A673 (cell line): ENCODE results near the gene CACNA2D3. TPM values are rescaled to one million over a fixed set of nuclear protein-coding genes. Genes with fewer than 3 reads are reported as not detected.

Experiments
- BruUV-seq: library from RNA; stranded (reverse); fragments of 400-500 nt; replicated peaks from 2 replicates; lab custom pipeline; 2021; lab: Mats Ljungman, UMichigan
- CTCF ChIA-PET: fragments of 300-600 bp; sonication (Branson Sonifier 250); formaldehyde crosslinking; loops from one replicate; lab custom pipeline; 2022; ENCODE audit warnings: antibody characterized with exemption; lab: Charles Lee
- POLR2A ChIA-PET: fragments of 300-600 bp; sonication (Branson Sonifier 250); formaldehyde crosslinking; loops from one replicate; lab custom pipeline; 2022; ENCODE audit warnings: antibody characterized with exemption; ENCODE audit not compliant: low non-redundant PET; lab: Charles Lee
- DNase-seq: peaks from one replicate; pipeline ENCODE4 v3.0.0-alpha.2; 2015; ENCODE audit warnings: low spot score
- H3K27ac ChIP-seq: fragments of 200-600 bp; sonication (generic); 2 replicates; pipeline ENCODE4 v1.5.1; 2016; ENCODE audit warnings: mixed run types, low read depth, mild to moderate bottlenecking, mixed read lengths, antibody characterized with exemption, low read length; ENCODE audit not compliant: poor library complexity, severe bottlenecking
- H3K27me3 ChIP-seq: fragments of 200-600 bp; sonication (generic); replicated peaks from 2 replicates; pipeline ENCODE4 v1.6.1; 2017; ENCODE audit warnings: mixed run types, low read depth, mild to moderate bottlenecking, mixed read lengths, antibody characterized with exemption, low read length; ENCODE audit not compliant: insufficient read depth, poor library complexity
- H3K36me3 ChIP-seq: fragments of 200-600 bp; sonication (generic); 2 replicates; pipeline ENCODE4 v1.6.1; 2016; ENCODE audit warnings: mixed run types, mild to moderate bottlenecking, mixed read lengths, antibody characterized with exemption, low read length; ENCODE audit not compliant: insufficient read depth, poor library complexity, severe bottlenecking
- H3K4me1 ChIP-seq: fragments of 200-600 bp; sonication (generic); 2 replicates; pipeline ENCODE4 v1.6.1; 2017; ENCODE audit warnings: mixed run types, mild to moderate bottlenecking, mixed read lengths, antibody characterized with exemption, low read length; ENCODE audit not compliant: insufficient read depth, poor library complexity, severe bottlenecking
- H3K4me3 ChIP-seq: fragments of 200-600 bp; sonication (generic); 2 replicates; pipeline ENCODE4 v1.5.1; 2016; ENCODE audit warnings: low read depth, mixed run types, mild to moderate bottlenecking, mixed read lengths, low read length; ENCODE audit not compliant: poor library complexity, severe bottlenecking
- H3K9me3 ChIP-seq: fragments of 200-600 bp; sonication (generic); 2 replicates; pipeline ENCODE4 v1.6.1; 2016; ENCODE audit warnings: mixed run types, low read depth, mild to moderate bottlenecking, mixed read lengths, antibody characterized with exemption, low read length; ENCODE audit not compliant: poor library complexity, severe bottlenecking
- EZH2 ChIP-seq: fragments of 200-600 bp; sonication (generic); IDR thresholded peaks from 2 replicates; pipeline ENCODE4 v1.6.1; 2017; ENCODE audit warnings: borderline replicate concordance, low read depth, mild to moderate bottlenecking, mixed read lengths, antibody characterized with exemption, low read length; ENCODE audit not compliant: poor library complexity, severe bottlenecking
- intact Hi-C: fragments of 100-400 bp; cut with micrococcal nuclease; formaldehyde crosslinking; loops from one replicate; pipeline ENCODE4 v1.10.0; 2022; ENCODE audit not compliant: unreplicated experiment
- total RNA-seq: library from RNA; stranded (reverse); gene quantifications from 2 replicates; pipeline ENCODE4 v1.2.3, GENCODE V29; 2021
- TF ChIP-seq, protein P1 (sequence below): fragments of 300-800, 200-600 bp; sonication (generic); conservative IDR thresholded peaks from 2 replicates; pipeline ENCODE4 v1.5.1; 2017; ENCODE audit warnings: low read depth, mild to moderate bottlenecking, antibody characterized with exemption, low read length, moderate library complexity, mixed read lengths

The CACNA2D3 gene
- total RNA-seq, 1 experiment from 2014 or later = not detected

DNA sequence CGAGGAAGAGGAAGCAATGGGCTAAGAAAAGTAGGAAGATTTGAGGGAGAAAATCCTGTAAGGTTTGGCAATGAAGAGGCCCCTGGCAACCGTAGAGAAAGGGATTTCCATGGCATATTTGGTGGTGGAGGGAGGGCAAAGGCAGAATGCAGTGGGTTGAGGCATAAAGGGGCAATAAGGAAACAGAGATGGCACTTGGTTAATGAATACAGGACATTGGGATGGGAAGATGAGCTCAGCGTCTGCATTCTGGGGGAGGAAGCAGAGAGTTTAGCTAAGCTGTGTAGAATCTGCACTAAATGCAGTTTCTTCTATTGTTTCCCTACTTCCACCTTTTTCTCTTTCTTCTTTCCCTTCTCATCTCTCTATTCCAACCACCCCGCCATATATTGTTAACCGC lies 721.9 kb downstream of the CACNA2D3 start:
- POLR2A ChIA-PET = no interaction called here

DNA sequence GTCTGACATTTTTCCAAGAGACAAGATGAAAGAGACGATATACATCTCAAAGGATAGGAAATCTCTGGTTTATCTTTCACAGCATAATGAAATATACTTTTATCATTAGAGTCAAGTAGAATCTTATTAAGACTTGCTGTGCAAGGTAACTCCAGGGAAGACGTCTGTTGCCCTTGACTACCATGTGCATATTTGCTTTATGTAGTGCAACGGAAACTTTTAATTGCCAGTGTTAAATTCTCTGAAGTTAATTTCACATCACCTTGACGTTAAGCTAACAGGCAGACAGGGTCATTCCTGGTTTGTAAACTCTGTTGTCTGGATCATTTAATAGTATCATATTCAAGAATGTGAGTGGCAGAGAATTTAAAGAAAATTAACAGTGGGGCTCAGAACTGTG lies 722.7 kb downstream of the CACNA2D3 start:
- H3K27me3 ChIP-seq = peaks cover 46% of the 10 kb centered on the region
- no peak for DNase-seq
- BruUV-seq = no TSS peak
- TF ChIP-seq, protein P1, sequence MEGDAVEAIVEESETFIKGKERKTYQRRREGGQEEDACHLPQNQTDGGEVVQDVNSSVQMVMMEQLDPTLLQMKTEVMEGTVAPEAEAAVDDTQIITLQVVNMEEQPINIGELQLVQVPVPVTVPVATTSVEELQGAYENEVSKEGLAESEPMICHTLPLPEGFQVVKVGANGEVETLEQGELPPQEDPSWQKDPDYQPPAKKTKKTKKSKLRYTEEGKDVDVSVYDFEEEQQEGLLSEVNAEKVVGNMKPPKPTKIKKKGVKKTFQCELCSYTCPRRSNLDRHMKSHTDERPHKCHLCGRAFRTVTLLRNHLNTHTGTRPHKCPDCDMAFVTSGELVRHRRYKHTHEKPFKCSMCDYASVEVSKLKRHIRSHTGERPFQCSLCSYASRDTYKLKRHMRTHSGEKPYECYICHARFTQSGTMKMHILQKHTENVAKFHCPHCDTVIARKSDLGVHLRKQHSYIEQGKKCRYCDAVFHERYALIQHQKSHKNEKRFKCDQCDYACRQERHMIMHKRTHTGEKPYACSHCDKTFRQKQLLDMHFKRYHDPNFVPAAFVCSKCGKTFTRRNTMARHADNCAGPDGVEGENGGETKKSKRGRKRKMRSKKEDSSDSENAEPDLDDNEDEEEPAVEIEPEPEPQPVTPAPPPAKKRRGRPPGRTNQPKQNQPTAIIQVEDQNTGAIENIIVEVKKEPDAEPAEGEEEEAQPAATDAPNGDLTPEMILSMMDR = no peak
- TF ChIP-seq EZH2 = no peak
- H3K36me3 ChIP-seq = no peaks in the 10 kb centered on the region
- no peak overlapping the region for H3K27ac ChIP-seq
- intact Hi-C loops = no loop called here
- H3K4me3 ChIP-seq = no peak overlapping the region
- CTCF ChIA-PET = no interaction called here
- no peaks in the 10 kb centered on the region for H3K9me3 ChIP-seq
- H3K4me1 ChIP-seq = no peaks in the 10 kb centered on the region
- POLR2A ChIA-PET = no interaction called here

More for the DNA sequence above, 721.9 kb downstream of the CACNA2D3 start:
- CTCF ChIA-PET = no interaction called here
- Histone ChIP-seq H3K27ac (no peak overlapping the region), H3K9me3 (no peaks in the 10 kb centered on the region), H3K4me3 (no peak overlapping the region), H3K4me1 (no peaks in the 10 kb centered on the region), H3K36me3 (no peaks in the 10 kb centered on the region), H3K27me3 (peaks cover 45% of the 10 kb centered on the region)
- no peak for DNase-seq
- no TSS peak for BruUV-seq
- intact Hi-C loops = no loop called here
- TF ChIP-seq, protein P1 = no peak
- TF ChIP-seq EZH2 = no peak

DNA sequence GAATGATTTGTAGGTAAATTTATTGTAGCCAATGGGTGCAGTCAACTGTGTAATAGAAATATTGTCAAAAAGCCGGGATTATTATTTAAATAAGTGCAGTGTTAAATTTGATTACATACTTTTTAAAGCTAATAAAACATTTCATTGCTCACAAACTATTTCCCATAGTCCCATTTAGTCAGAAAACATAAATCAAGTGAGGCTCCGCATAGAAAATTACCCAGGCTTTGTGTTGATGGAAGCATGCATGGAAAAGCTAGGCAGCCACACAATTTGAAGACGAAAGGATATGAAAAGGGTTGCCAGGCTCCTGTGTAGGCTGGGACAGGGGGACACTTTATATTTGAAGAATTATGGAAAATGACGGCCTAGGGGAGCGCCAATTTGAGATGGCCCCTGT lies 723.2 kb downstream of the CACNA2D3 start:
- Histone ChIP-seq H3K9me3 (no peaks in the 10 kb centered on the region), H3K27me3 (peaks cover 50% of the 10 kb centered on the region), H3K4me3 (no peak overlapping the region), H3K36me3 (no peaks in the 10 kb centered on the region), H3K27ac (no peak overlapping the region), H3K4me1 (no peaks in the 10 kb centered on the region)
- intact Hi-C loops = no loop called here
- DNase-seq = no peak
- CTCF ChIA-PET = no interaction called here
- TF ChIP-seq, protein P1 = no peak
- TF ChIP-seq EZH2 = no peak
- POLR2A ChIA-PET = no interaction called here
- BruUV-seq = no TSS peak
